ENCODE measurements around the gene HERC4.

HERC4 gene

DNA sequence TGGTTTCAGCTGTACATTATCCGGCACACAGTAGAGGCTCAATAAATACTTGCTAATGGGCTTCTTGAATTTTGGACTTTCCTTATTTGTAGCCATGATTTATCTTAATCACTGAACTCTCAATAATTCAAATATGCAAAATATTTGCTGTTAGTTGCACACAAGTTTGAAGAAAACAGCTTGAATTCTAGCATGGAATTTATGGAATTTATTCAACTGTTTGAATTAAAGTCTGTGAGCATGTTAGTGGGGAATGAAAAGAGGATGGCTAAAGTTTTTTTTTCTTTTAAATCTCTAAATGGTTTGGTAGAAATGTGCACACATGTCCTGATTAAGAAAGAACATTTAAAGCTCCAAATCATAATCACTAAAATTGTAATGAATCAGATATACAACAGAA, 148.1 kb downstream of the HERC4 start:
- TF ChIP-seq, protein P1, sequence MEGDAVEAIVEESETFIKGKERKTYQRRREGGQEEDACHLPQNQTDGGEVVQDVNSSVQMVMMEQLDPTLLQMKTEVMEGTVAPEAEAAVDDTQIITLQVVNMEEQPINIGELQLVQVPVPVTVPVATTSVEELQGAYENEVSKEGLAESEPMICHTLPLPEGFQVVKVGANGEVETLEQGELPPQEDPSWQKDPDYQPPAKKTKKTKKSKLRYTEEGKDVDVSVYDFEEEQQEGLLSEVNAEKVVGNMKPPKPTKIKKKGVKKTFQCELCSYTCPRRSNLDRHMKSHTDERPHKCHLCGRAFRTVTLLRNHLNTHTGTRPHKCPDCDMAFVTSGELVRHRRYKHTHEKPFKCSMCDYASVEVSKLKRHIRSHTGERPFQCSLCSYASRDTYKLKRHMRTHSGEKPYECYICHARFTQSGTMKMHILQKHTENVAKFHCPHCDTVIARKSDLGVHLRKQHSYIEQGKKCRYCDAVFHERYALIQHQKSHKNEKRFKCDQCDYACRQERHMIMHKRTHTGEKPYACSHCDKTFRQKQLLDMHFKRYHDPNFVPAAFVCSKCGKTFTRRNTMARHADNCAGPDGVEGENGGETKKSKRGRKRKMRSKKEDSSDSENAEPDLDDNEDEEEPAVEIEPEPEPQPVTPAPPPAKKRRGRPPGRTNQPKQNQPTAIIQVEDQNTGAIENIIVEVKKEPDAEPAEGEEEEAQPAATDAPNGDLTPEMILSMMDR (IDR thresholded peaks at IDR 0.05; ENCODE audit: low read depth, low read length), result no peak
- DNase-seq (ENCODE audit: extremely low read depth, low read depth), result no peak

DNA sequence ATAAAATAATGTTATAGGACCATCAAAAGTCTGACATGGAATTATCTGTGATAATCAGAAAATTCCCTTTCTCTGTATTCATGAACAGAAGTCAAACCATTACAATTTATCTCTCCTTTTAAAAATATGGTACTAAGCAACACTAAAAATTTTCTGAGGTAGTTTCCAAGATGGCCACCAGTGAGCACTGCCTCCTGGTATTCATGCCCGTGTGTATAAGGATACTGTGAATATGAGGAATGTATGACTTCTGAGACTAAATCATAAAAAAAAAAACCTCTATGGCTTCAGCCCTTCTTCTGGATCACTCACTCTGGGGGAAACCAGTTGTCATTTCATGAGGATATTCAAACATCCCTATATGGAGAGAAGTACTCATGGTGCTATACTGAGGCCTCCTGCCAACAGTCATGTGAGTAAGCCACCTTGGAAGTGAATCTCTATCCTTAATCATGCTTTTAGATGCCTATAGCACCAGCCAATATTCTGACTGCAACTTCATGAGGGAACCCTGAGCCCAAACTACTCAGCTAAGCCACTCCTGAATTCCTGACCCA, 149.6 kb downstream of the HERC4 start:
- no peak for DNase-seq (ENCODE audit: extremely low read depth, low read depth)
- TF ChIP-seq, protein P1 (IDR thresholded peaks at IDR 0.05; ENCODE audit: low read depth, low read length), result no peak

DNA sequence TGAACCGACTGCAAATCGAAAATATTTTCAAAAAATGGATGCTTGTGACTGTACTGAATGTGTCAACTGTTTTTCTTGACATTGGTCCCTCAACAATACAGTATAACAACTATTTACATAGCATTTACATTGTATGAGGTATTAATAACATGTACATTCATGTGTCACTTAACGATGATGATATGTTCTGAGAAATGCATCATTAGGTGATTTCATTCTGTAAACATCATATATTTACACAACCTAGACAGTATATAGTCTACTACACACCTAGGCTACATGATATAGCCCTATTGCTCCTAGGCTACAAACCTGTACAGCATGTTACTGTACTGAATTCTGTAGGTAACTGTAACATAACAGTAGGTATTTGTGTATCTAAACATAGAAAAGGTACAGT, 150.9 kb downstream of the HERC4 start:
- DNase-seq (ENCODE audit: extremely low read depth, low read depth), result no peak
- TF ChIP-seq, protein P1 (IDR thresholded peaks at IDR 0.05; ENCODE audit: low read depth, low read length), result no peak

DNA sequence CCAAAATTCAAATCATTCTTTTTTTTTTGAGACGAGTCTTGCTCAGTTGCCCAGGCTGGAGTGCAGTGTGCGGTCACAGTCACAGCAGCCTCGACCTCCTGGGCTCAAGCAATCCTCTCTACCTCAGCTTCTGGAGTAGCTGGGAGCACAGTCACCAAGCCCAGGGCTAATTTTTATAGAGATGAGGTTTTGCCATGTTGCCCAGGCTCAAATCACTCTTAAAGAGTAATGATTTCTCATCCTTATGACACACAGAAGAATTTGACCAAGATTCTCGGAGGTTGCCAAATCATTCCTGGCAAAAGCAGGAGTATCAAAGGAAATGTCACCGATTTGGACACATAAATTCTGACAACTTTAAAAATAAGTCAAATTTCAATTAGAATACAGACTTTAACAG, 151.5 kb downstream of the HERC4 start:
- TF ChIP-seq, protein P1 (IDR thresholded peaks at IDR 0.05; ENCODE audit: low read depth, low read length), result no peak
- no peak for DNase-seq (ENCODE audit: extremely low read depth, low read depth)

DNA sequence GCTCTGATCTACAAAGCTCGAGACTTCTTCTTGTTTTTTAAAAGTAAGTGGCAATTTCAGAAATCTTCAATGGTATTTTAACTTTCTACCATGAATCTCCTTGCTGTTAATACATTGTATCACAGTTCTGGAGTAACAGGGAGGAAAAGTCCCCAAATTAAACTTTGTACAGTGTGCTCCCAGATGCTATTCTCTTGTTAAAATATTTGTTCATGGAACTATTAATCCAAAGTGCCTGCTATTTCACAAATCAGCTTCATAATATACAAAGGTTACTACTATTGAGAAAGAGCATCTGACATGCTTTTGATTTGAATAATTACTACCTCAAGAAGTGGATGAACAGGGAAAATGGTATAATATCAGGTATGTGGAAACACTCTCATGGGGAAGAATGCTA, 154.0 kb downstream of the HERC4 start:
- no peak for DNase-seq (ENCODE audit: extremely low read depth, low read depth)
- TF ChIP-seq, protein P1 (IDR thresholded peaks at IDR 0.05; ENCODE audit: low read depth, low read length), result no peak

DNA sequence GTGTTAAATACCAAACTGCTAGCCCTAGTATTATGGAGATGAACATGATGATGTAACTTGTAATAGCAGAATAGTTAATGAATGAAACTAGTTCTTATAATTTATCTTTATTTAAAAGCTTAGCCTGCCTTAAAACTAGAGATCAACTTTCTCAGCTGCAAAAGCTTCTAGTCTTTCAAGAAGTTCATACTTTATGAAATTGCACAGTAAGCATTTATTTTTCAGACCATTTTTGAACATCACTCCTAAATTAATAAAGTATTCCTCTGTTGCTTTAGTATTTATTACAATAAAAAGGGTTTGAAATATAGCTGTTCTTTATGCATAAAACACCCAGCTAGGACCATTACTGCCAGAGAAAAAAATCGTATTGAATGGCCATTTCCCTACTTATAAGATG, 157.4 kb downstream of the HERC4 start:
- TF ChIP-seq, protein P1 (IDR thresholded peaks at IDR 0.05; ENCODE audit: low read depth, low read length), result no peak
- no peak for DNase-seq (ENCODE audit: extremely low read depth, low read depth)

DNA sequence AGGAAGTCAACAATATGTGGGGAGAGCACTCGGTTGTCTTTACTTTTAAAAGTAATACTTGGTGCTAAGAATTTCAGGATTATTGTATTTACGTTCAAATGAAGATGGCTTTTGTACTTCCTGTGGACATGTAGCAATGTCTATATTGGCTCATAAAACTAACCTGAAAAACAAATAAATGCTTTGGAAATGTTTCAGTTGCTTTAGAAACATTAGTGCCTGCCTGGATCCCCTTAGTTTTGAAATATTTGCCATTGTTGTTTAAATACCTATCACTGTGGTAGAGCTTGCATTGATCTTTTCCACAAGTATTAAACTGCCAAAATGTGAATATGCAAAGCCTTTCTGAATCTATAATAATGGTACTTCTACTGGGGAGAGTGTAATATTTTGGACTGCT, 157.9 kb downstream of the HERC4 start:
- no peak for DNase-seq (ENCODE audit: extremely low read depth, low read depth)
- TF ChIP-seq, protein P1 (IDR thresholded peaks at IDR 0.05; ENCODE audit: low read depth, low read length), result no peak

Data from AG09319 (cell line).